SKM-1 (cell line): Measurements from ENCODE around the gene RSPH9.

ENCODE experiments used
- DNase-seq: peaks from one replicate; lab custom pipeline; 2025; ENCODE audit not compliant: unreplicated experiment; lab: John Stamatoyannopoulos, UW

RSPH9 gene

DNA sequence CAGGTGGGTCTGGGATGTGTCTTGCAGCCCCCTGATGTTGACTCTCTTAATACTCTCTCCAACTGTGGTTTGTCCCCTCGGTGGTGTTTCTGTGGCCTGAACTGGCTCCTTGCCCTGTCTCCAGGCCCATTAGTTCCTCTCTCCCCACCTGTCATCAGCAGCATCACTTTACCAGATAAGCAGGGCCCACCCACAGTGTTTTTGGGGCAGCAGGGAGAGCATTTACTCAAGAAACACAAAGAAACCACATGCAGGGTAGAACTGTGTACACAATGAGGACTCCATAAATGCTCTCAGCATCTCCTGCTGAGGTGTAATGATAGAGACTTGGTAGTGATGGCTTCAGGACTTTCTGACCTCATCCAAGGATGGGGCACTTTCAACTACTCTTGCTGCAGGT is 62.9 kb downstream of the RSPH9 start:
- DNase-seq, result no peak

GRCh38 chr6:43708860-43709653 is 64.2 kb downstream of the RSPH9 start:
- DNase-seq, result peak; percentile 47

- DNase-seq, result no peak
Observed at GRCh38 chr6:43709654-43710303, 64.9 kb downstream of the RSPH9 start.

DNA sequence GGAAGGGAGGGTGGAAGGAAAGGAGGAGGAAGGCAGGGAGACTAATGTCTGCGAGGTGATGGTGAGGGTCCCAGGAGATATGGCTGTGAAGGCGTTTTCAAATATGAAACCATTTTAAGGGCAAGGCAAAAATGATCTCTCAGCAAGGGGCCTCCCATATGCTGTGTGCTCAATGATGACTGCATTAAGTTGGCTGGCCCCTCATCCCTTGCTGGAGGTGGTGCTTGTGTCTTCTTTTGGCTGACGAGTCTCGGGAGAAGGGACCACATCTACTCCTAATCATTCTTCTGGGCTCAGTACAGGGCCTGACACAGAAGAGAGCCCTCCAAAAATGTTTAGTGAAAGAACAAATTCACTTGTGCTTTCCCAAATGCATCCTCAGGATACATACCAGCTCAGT is 65.7 kb downstream of the RSPH9 start:
- DNase-seq, result no peak

DNA sequence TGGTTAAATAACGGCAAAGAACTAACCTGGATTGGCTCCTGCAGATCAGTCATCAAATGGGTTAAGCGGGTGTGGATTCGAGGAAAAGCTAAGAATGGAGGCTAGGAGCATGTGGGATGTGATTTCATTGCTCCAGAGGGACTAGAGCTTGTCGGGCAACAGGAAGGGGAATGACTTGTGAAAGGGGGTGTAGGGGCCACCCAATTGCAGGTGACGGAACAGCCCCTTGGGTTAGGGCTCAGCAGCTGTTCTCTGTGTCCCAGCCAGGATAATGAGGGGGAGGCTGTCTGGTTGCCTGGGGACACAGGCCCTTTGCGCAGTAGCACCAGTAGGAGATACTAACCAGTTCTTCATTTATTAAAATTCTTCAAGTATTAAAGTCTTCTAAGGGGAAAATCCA is 67.7 kb downstream of the RSPH9 start:
- no peak for DNase-seq

GRCh38 chr6:43713643-43714310 is 68.9 kb downstream of the RSPH9 start:
- no peak for DNase-seq

GRCh38 chr6:43714311-43715055 is 69.6 kb downstream of the RSPH9 start:
- DNase-seq, result no peak

- no peak for DNase-seq
Observed at GRCh38 chr6:43715056-43715788, 70.4 kb downstream of the RSPH9 start.

- DNase-seq, result no peak
Observed at GRCh38 chr6:43716099-43716498, 71.3 kb downstream of the RSPH9 start.

GRCh38 chr6:43717389-43717788 is 72.6 kb downstream of the RSPH9 start:
- no peak for DNase-seq

DNA sequence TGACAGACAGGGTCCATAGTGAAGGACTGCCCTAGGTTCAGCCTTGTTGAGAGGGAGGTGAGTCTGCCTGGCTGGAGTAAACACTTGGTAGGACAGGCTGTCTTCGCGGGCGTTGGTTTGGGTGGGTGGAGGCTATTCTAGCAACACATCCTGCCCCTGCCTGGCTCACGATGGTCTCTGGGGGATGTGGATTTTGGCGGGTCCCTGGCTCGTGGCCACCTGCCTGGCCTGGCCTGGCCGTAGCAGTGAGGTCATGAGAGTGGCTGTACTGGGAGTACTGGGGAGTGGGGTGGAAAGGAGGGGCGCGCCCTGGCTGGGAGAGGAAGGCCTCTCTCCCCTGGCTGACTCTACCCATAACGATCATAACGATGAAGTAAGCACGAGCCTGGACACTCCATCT is 73.0 kb downstream of the RSPH9 start:
- DNase-seq, result no peak

- no peak for DNase-seq
Observed at GRCh38 chr6:43718387-43719105, 73.7 kb downstream of the RSPH9 start.

- DNase-seq, result no peak
Observed at GRCh38 chr6:43719511-43719910, 74.7 kb downstream of the RSPH9 start.

DNA sequence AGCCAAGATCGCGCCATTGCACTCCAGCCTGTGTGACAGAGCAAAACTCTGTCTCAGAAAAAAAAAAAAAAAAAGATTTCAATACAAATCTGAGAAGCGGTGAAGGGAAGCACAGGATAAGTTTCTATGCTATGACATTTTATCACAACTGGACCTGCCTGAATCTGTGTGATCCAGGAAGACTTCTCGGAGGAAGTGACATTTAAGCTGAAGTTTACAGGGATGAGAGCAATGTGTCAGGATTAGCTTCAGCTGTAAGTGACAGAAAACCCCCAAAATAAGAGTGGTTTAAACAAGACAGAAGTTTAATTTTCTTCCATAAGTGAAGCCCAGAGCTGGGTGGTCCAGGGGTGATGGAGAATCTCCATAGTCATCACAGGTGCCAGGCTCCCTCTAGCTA is 76.2 kb downstream of the RSPH9 start:
- no peak for DNase-seq
